GM12872 (cell line): ENCODE data around the gene GRAP2.

Experiments used
- TF ChIP-seq, protein P1 (sequence below): IDR thresholded peaks from 3 replicates; pipeline ENCODE4 v1.5.1; 2011; ENCODE audit warnings: low read depth, mild to moderate bottlenecking, low read length, moderate library complexity; ENCODE audit not compliant: insufficient read depth

GRAP2 gene

DNA sequence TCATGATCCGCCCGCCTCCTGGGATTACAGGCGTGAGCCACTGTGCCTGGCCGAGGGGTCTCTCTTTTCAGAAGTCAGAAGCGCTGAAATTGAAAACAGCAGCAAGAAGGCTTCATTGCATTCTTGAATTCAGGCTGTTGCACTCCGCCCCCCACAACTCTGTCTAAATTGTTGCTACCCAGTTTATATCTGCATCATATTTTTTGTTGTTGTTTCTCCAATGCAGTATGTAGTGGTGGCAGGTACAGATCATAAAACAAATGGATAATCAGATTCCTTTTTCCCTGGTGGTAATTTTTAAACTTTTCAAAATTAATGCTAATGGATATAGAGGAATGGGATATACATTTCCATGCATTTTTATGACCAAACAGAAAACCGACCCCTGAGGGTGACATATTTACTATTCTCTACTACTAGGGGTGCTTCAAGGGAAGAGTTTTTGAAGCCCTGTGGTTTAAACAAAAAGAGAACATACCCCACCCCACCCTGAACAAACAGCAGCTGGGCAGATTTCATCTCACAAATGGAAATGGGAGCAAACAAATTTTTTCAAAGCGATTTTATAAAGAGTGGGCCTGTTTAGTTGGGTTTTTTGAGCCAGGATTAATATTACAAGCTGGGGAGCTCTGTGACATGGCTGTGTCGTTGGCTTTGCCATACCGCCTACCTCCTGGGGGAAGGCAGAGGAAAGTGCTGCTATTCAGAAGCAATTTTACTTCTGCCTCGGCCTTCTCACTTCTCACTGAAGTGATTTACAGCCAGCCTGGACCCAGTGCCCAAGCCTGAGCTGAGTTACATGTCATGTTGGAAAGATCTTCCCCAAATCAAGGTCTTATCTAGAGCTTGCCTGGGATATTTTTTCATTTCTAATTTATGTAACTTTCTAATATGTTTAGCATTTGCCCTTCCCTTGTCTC is 43.3 kb downstream of the GRAP2 start:
- TF ChIP-seq, protein P1, sequence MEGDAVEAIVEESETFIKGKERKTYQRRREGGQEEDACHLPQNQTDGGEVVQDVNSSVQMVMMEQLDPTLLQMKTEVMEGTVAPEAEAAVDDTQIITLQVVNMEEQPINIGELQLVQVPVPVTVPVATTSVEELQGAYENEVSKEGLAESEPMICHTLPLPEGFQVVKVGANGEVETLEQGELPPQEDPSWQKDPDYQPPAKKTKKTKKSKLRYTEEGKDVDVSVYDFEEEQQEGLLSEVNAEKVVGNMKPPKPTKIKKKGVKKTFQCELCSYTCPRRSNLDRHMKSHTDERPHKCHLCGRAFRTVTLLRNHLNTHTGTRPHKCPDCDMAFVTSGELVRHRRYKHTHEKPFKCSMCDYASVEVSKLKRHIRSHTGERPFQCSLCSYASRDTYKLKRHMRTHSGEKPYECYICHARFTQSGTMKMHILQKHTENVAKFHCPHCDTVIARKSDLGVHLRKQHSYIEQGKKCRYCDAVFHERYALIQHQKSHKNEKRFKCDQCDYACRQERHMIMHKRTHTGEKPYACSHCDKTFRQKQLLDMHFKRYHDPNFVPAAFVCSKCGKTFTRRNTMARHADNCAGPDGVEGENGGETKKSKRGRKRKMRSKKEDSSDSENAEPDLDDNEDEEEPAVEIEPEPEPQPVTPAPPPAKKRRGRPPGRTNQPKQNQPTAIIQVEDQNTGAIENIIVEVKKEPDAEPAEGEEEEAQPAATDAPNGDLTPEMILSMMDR: no peak

DNA sequence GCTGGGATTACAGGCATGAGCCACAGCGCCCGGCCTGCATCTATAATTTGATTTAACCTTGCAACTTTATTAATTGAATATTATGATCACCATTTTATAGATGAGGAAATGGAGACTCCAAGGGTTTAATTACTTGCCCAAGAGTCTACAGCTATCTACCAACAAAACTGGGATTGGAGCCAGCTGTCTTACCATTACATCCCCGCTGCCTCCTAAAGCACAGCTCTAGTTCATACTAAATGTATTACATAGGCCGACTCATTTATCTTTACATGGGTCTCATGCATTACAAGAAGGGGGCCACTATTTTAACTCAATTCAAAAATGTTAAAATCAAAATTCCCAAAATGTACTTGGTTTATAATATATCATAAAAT is 45.2 kb downstream of the GRAP2 start:
- TF ChIP-seq, protein P1: no peak

- TF ChIP-seq, protein P1: no peak
These were observed 45.8 kb downstream of the GRAP2 start for GRCh38 chr22:39946503-39947219.

DNA sequence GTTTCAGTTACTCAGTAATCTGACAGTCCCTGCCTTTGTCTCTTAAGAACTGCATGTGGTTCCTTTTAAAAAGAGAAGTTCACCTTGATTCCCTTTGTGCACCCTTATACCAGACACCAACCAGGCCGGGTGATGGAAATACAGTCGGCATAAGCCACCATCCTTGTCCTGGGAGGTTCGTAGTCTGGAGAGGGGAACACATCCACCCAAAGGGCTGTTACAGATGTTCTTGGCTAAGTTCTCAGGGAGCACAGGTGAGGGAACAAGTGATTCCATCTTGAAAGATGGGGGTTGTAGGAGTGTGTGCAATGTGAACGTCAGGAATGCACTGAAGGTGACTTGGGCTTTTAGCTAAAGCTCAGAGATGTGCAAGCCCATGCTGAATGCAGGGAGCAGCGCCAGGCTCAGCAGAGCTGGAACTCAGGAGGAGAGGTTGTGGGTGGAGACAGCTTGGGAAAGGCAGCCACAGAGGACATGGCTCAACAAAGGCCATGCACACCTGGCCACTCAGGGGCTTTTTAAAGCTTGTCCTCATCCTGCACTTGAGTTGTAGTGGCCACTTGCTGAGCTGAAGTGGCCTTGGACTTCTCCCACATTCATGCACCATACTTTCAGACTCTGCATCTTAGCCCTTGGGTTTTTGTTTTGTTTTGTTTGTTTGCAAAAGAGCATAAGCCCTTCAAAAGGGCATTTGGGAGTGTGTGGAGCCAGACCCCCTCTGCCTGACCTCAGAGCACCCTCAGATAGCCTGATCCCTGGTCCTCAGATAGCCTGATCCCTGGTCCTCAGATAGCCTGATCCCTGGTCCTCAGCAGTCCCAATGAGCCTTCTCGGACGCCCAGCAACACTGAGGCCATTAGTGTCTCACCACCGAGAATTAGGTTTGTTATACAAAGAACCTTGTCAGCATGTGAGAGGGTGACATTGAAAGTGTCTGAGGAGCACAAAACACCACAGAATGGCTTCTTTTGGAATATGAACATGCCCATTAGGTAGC is 46.6 kb downstream of the GRAP2 start:
- TF ChIP-seq, protein P1: no peak

DNA sequence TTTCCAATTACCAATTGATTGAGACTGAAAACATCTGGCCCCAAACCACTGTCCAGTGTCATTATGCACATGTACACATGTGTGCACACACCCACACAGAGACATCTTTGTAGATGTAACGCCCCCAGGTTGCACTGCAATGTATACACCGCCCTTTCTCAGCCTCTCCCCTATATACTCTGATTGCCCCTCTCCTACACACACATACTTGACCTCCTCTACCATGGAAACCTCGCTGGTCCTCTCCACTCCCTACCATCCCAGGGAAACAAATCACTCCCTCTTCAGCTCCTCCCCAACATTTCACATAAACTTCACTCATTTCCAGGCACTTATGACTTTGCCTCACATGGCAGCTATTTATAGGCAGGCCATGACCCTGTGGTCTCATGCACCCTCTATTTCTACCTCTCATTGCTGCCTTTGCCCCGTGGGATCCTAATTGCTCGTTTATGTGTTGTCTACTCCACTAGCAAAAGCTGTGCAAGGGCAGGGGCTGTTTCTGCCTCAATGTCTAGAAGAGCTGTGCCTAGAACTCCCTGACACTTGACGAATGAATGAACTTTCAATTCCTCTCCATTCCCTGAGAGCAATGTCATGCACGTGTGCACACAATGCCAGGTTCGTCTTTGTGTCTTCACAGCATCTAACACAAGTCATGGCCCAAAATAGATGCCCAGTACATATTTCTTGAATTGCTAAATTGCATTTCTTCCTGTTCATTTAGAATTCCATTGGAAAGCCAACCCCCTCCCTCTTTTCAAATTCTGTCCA is 49.3 kb downstream of the GRAP2 start:
- TF ChIP-seq, protein P1: no peak

- TF ChIP-seq, protein P1: no peak
These were observed 51.5 kb downstream of the GRAP2 start for GRCh38 chr22:39952347-39952746.
